A673 (cell line): ENCODE measurements around the gene BCKDK. TPM values are rescaled to one million over a fixed set of nuclear protein-coding genes. Genes with fewer than 3 reads are reported as not detected.

Source experiments
- BruUV-seq: library from RNA; stranded (reverse); fragments of 400-500 nt; replicated peaks from 2 replicates; lab custom pipeline; 2021; lab: Mats Ljungman, UMichigan
- CTCF ChIA-PET: fragments of 300-600 bp; sonication (Branson Sonifier 250); formaldehyde crosslinking; loops from one replicate; lab custom pipeline; 2022; ENCODE audit warnings: antibody characterized with exemption; lab: Charles Lee
- POLR2A ChIA-PET: fragments of 300-600 bp; sonication (Branson Sonifier 250); formaldehyde crosslinking; loops from one replicate; lab custom pipeline; 2022; ENCODE audit warnings: antibody characterized with exemption; ENCODE audit not compliant: low non-redundant PET; lab: Charles Lee
- DNase-seq: peaks from one replicate; pipeline ENCODE4 v3.0.0-alpha.2; 2015; ENCODE audit warnings: low spot score
- H3K27ac ChIP-seq: fragments of 200-600 bp; sonication (generic); 2 replicates; pipeline ENCODE4 v1.5.1; 2016; ENCODE audit warnings: mixed run types, low read depth, mild to moderate bottlenecking, mixed read lengths, antibody characterized with exemption, low read length; ENCODE audit not compliant: poor library complexity, severe bottlenecking
- H3K27me3 ChIP-seq: fragments of 200-600 bp; sonication (generic); replicated peaks from 2 replicates; pipeline ENCODE4 v1.6.1; 2017; ENCODE audit warnings: mixed run types, low read depth, mild to moderate bottlenecking, mixed read lengths, antibody characterized with exemption, low read length; ENCODE audit not compliant: insufficient read depth, poor library complexity
- H3K36me3 ChIP-seq: fragments of 200-600 bp; sonication (generic); 2 replicates; pipeline ENCODE4 v1.6.1; 2016; ENCODE audit warnings: mixed run types, mild to moderate bottlenecking, mixed read lengths, antibody characterized with exemption, low read length; ENCODE audit not compliant: insufficient read depth, poor library complexity, severe bottlenecking
- H3K4me1 ChIP-seq: fragments of 200-600 bp; sonication (generic); 2 replicates; pipeline ENCODE4 v1.6.1; 2017; ENCODE audit warnings: mixed run types, mild to moderate bottlenecking, mixed read lengths, antibody characterized with exemption, low read length; ENCODE audit not compliant: insufficient read depth, poor library complexity, severe bottlenecking
- H3K4me3 ChIP-seq: fragments of 200-600 bp; sonication (generic); 2 replicates; pipeline ENCODE4 v1.5.1; 2016; ENCODE audit warnings: low read depth, mixed run types, mild to moderate bottlenecking, mixed read lengths, low read length; ENCODE audit not compliant: poor library complexity, severe bottlenecking
- H3K9me3 ChIP-seq: fragments of 200-600 bp; sonication (generic); 2 replicates; pipeline ENCODE4 v1.6.1; 2016; ENCODE audit warnings: mixed run types, low read depth, mild to moderate bottlenecking, mixed read lengths, antibody characterized with exemption, low read length; ENCODE audit not compliant: poor library complexity, severe bottlenecking
- CTCF ChIP-seq: fragments of 300-800, 200-600 bp; sonication (generic); conservative IDR thresholded peaks from 2 replicates; pipeline ENCODE4 v1.5.1; 2017; ENCODE audit warnings: low read depth, mild to moderate bottlenecking, antibody characterized with exemption, low read length, moderate library complexity, mixed read lengths
- EZH2 ChIP-seq: fragments of 200-600 bp; sonication (generic); IDR thresholded peaks from 2 replicates; pipeline ENCODE4 v1.6.1; 2017; ENCODE audit warnings: borderline replicate concordance, low read depth, mild to moderate bottlenecking, mixed read lengths, antibody characterized with exemption, low read length; ENCODE audit not compliant: poor library complexity, severe bottlenecking
- intact Hi-C: fragments of 100-400 bp; cut with micrococcal nuclease; formaldehyde crosslinking; loops from one replicate; pipeline ENCODE4 v1.10.0; 2022; ENCODE audit not compliant: unreplicated experiment
- total RNA-seq: library from RNA; stranded (reverse); gene quantifications from 2 replicates; pipeline ENCODE4 v1.2.3, GENCODE V29; 2021

Gene BCKDK
- total RNA-seq, 1 experiment from 2014 or later, result 36.6 TPM

GRCh38 chr16:31080756-31081419 is 27.3 kb upstream of the BCKDK start:
- ChIA-PET CTCF (no interaction called here), POLR2A (no interaction called here)
- TF ChIP-seq EZH2 (no peak), CTCF (no peak)
- DNase-seq, result no peak
- Histone ChIP-seq H3K4me3 (no peak overlapping the region), H3K27me3 (no peaks in the 10 kb centered on the region), H3K9me3 (no peaks in the 10 kb centered on the region), H3K27ac (no peak overlapping the region), H3K4me1 (no peaks in the 10 kb centered on the region), H3K36me3 (peaks cover 50% of the 10 kb centered on the region)
- BruUV-seq, result no TSS peak
- intact Hi-C loops, result loop anchor here (10.0 kb wide), 1 partner anchor 794 kb away; the partner anchor contains the start of gene ZNF267

- no peaks in the 10 kb centered on the region for H3K4me1 ChIP-seq
- no peak for DNase-seq
- ChIA-PET POLR2A (no interaction called here), CTCF (no interaction called here)
- TF ChIP-seq EZH2 (no peak), CTCF (no peak)
- intact Hi-C loops, result loop anchor here (10.0 kb wide), 1 partner anchor 793 kb away; the partner anchor contains the start of gene ZNF267
- H3K36me3 ChIP-seq, result peaks cover 50% of the 10 kb centered on the region
- no peaks in the 10 kb centered on the region for H3K9me3 ChIP-seq
- no peak overlapping the region for H3K27ac ChIP-seq
- no TSS peak for BruUV-seq
- H3K27me3 ChIP-seq, result no peaks in the 10 kb centered on the region
- H3K4me3 ChIP-seq, result no peak overlapping the region
Measured at GRCh38 chr16:31081428-31082351, 26.5 kb upstream of the BCKDK start.

- BruUV-seq, result no TSS peak
- peaks cover 42% of the 10 kb centered on the region for H3K36me3 ChIP-seq
- no peaks in the 10 kb centered on the region for H3K9me3 ChIP-seq
- intact Hi-C loops, result loop anchor here (10.0 kb wide), 1 partner anchor 792 kb away; the partner anchor contains the start of gene ZNF267
- CTCF ChIA-PET, result no interaction called here
- POLR2A ChIA-PET, result no interaction called here
- no peak for DNase-seq
- H3K27me3 ChIP-seq, result no peaks in the 10 kb centered on the region
- TF ChIP-seq CTCF, result no peak
- no peak for TF ChIP-seq EZH2
- peak overlapping the region; percentile 50 for H3K27ac ChIP-seq
- no peak overlapping the region for H3K4me3 ChIP-seq
- H3K4me1 ChIP-seq, result no peaks in the 10 kb centered on the region
Measured at GRCh38 chr16:31082368-31083045, 25.7 kb upstream of the BCKDK start.
